GM12873 (cell line): ENCODE data around the gene GDPD3.

Experiments
- CTCF ChIP-seq: IDR thresholded peaks from 2 replicates; pipeline ENCODE4 v1.5.1; 2012; ENCODE audit warnings: low read depth, mild to moderate bottlenecking, moderate library complexity, low read length, control low read depth; ENCODE audit not compliant: insufficient read depth; ENCODE audit errors: missing control alignments

GDPD3 gene

GRCh38 chr16:30139583-30140481 lies 26.5 kb upstream of the GDPD3 start:
- no peak for TF ChIP-seq CTCF

DNA sequence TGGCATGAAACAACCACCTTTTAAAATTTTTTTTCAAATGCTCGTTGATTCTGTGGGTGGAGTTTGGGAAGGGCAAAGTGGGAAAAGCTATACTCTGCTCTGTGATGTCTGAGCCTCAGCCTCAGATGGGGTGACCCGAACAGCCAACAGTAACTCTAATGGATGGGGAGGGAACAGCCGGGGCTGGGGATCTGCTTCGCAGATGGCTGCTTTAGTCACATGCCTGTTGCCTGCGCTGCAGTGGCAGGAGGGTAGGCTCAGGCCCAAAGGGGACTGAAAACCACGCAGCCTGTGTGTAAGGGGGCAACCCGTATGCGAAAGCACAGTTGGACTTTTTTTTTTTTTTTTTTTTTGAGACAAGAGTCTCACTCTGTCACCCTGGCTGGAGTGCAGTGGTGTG lies 24.6 kb upstream of the GDPD3 start:
- no peak for TF ChIP-seq CTCF

- TF ChIP-seq CTCF, result no peak
Measured at GRCh38 chr16:30136971-30137605, 23.8 kb upstream of the GDPD3 start.

- TF ChIP-seq CTCF, result no peak
Measured at GRCh38 chr16:30132591-30132990, 19.3 kb upstream of the GDPD3 start.

DNA sequence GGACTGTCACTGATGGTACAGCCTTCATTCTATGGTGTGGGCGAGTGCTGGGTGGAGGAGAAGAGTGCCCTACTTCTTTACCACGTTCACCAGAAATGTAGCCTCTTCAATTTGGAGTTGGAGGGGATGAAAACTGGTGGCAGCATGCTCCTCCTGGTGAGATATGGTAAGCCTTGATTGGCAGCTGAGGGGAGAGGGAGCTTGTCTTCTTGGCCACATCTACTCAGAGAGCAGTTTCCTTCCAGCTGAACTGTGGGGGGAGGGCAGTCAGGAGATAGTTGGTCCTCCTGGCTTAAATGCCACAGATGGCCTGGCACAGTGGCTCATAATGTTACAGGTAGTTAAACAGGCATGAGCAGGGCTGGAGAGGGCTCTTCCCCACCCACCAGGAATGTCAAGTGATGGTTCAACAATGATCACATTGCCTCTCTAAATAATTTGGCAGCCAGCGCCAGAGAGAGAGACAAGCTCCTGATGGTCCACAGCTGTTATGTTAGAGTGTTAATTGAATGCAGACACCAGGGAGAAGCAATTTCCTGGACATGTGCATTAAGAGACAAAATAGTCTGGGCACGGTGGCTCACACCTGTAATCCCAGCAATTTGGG lies 18.6 kb upstream of the GDPD3 start:
- no peak for TF ChIP-seq CTCF

- TF ChIP-seq CTCF, result no peak
Measured at GRCh38 chr16:30127993-30128392, 14.7 kb upstream of the GDPD3 start.

- no peak for TF ChIP-seq CTCF
Measured at GRCh38 chr16:30124985-30125379, 11.6 kb upstream of the GDPD3 start.
